ENCODE results near the gene SH3RF2.

SH3RF2 gene

GRCh38 chr5:145945620-145946111, 9.3 kb downstream of the SH3RF2 start:
- TF ChIP-seq CTCF (IDR thresholded peaks at IDR 0.05; ENCODE audit: borderline replicate concordance, extremely low read depth, low read length, poor library complexity, severe bottlenecking) (no peak), EZH2 (IDR thresholded peaks at IDR 0.05; ENCODE audit: borderline replicate concordance, low read depth, low read length, severe bottlenecking) (no peak)
- Histone ChIP-seq H3K4me3 (ENCODE audit: low read depth in 1 of 2, low read length in 2 of 2) (no peak overlapping the region), H3K9ac (ENCODE audit: low read depth, low read length) (no peak overlapping the region), H3K36me3 (ENCODE audit: insufficient read depth, low read length) (no peaks in the 10 kb centered on the region), H3K9me3 (ENCODE audit: insufficient read depth, low read length, severe bottlenecking) (no peaks in the 10 kb centered on the region), H3K79me2 (ENCODE audit: insufficient read depth, low read length) (no peaks in the 10 kb centered on the region), H3K4me1 (ENCODE audit: insufficient read depth, low read length) (no peaks in the 10 kb centered on the region), H3K27me3 (ENCODE audit: insufficient read depth, low read length, poor library complexity) (no peaks in the 10 kb centered on the region), H2AFZ (ENCODE audit: low read depth, low read length) (no peak overlapping the region), H3K4me2 (ENCODE audit: insufficient read depth, low read length) (no peak overlapping the region), H3K27ac (ENCODE audit: low read length) (no peak overlapping the region), H4K20me1 (ENCODE audit: insufficient read depth, low read length) (no peaks in the 10 kb centered on the region)
- DNase-seq (no peak), ATAC-seq (ENCODE audit: insufficient read depth, low read depth) (no peak)

- H3K27ac ChIP-seq (ENCODE audit: low read length) = no peak overlapping the region
- H3K9me3 ChIP-seq (ENCODE audit: insufficient read depth, low read length, severe bottlenecking) = no peaks in the 10 kb centered on the region
- no peaks in the 10 kb centered on the region for H3K27me3 ChIP-seq (ENCODE audit: insufficient read depth, low read length, poor library complexity)
- no peak overlapping the region for H3K4me3 ChIP-seq (ENCODE audit: low read depth in 1 of 2, low read length in 2 of 2)
- no peaks in the 10 kb centered on the region for H3K79me2 ChIP-seq (ENCODE audit: insufficient read depth, low read length)
- no peak overlapping the region for H3K9ac ChIP-seq (ENCODE audit: low read depth, low read length)
- H3K4me1 ChIP-seq (ENCODE audit: insufficient read depth, low read length) = no peaks in the 10 kb centered on the region
- H3K4me2 ChIP-seq (ENCODE audit: insufficient read depth, low read length) = no peak overlapping the region
- no peak overlapping the region for H2AFZ ChIP-seq (ENCODE audit: low read depth, low read length)
- peak; percentile 61 for ATAC-seq (ENCODE audit: insufficient read depth, low read depth)
- H4K20me1 ChIP-seq (ENCODE audit: insufficient read depth, low read length) = no peaks in the 10 kb centered on the region
- no peaks in the 10 kb centered on the region for H3K36me3 ChIP-seq (ENCODE audit: insufficient read depth, low read length)
- DNase-seq = no peak
- TF ChIP-seq CTCF (IDR thresholded peaks at IDR 0.05; ENCODE audit: borderline replicate concordance, extremely low read depth, low read length, poor library complexity, severe bottlenecking) (no peak), EZH2 (IDR thresholded peaks at IDR 0.05; ENCODE audit: borderline replicate concordance, low read depth, low read length, severe bottlenecking) (no peak)
These were observed 9.9 kb downstream of the SH3RF2 start for GRCh38 chr5:145946112-145946861.

GRCh38 chr5:145947581-145947980, 11.2 kb downstream of the SH3RF2 start:
- no peak overlapping the region for H3K9ac ChIP-seq (ENCODE audit: low read depth, low read length)
- H2AFZ ChIP-seq (ENCODE audit: low read depth, low read length) = no peak overlapping the region
- H3K4me1 ChIP-seq (ENCODE audit: insufficient read depth, low read length) = no peaks in the 10 kb centered on the region
- TF ChIP-seq CTCF (IDR thresholded peaks at IDR 0.05; ENCODE audit: borderline replicate concordance, extremely low read depth, low read length, poor library complexity, severe bottlenecking) (no peak), EZH2 (IDR thresholded peaks at IDR 0.05; ENCODE audit: borderline replicate concordance, low read depth, low read length, severe bottlenecking) (no peak)
- H3K27ac ChIP-seq (ENCODE audit: low read length) = no peak overlapping the region
- ATAC-seq (ENCODE audit: insufficient read depth, low read depth) (no peak), DNase-seq (no peak)
- no peak overlapping the region for H3K4me2 ChIP-seq (ENCODE audit: insufficient read depth, low read length)
- no peaks in the 10 kb centered on the region for H3K9me3 ChIP-seq (ENCODE audit: insufficient read depth, low read length, severe bottlenecking)
- no peaks in the 10 kb centered on the region for H3K27me3 ChIP-seq (ENCODE audit: insufficient read depth, low read length, poor library complexity)
- H3K79me2 ChIP-seq (ENCODE audit: insufficient read depth, low read length) = no peaks in the 10 kb centered on the region
- no peaks in the 10 kb centered on the region for H4K20me1 ChIP-seq (ENCODE audit: insufficient read depth, low read length)
- H3K36me3 ChIP-seq (ENCODE audit: insufficient read depth, low read length) = no peaks in the 10 kb centered on the region
- no peak overlapping the region for H3K4me3 ChIP-seq (ENCODE audit: low read depth in 1 of 2, low read length in 2 of 2)

All from DND-41 (cell line).